Nephron (organoid): ENCODE measurements around the gene ZHX3.

Experiments
- H3K27ac Mint-ChIP-seq, 3 experiments: 2 replicates each; pipeline ENCODE4 v1.8.0; 2020; ENCODE audit warnings: mixed read lengths in 3 of 3, mild to moderate bottlenecking in 2 of 3, moderate library complexity in 1 of 3
- H3K27me3 Mint-ChIP-seq: 2 replicates; pipeline ENCODE4 v1.8.0; 2021; ENCODE audit warnings: low read depth, mild to moderate bottlenecking, moderate library complexity, mixed read lengths
- H3K36me3 Mint-ChIP-seq: 2 replicates; pipeline ENCODE4 v1.8.0; 2020; ENCODE audit warnings: low read depth, mixed read lengths
- H3K4me1 Mint-ChIP-seq: 2 replicates; pipeline ENCODE4 v1.8.0; 2020; ENCODE audit warnings: mixed read lengths
- H3K4me3 Mint-ChIP-seq, 3 experiments: 2 replicates each; pipeline ENCODE4 v1.8.0; 2020; ENCODE audit warnings: mild to moderate bottlenecking in 3 of 3, mixed read lengths in 3 of 3, moderate library complexity in 2 of 3
- H3K9me3 Mint-ChIP-seq: 2 replicates; pipeline ENCODE4 v1.8.0; 2020; ENCODE audit warnings: mixed read lengths
- TF ChIP-seq, protein P1 (sequence below), 3 experiments: fragments of 200-600 bp; sonication (generic); IDR thresholded peaks; one replicate each; pipeline ENCODE4 v1.5.0; 2021; ENCODE audit warnings: antibody characterized with exemption in 3 of 3; ENCODE audit not compliant: unreplicated experiment in 3 of 3

Gene ZHX3

DNA sequence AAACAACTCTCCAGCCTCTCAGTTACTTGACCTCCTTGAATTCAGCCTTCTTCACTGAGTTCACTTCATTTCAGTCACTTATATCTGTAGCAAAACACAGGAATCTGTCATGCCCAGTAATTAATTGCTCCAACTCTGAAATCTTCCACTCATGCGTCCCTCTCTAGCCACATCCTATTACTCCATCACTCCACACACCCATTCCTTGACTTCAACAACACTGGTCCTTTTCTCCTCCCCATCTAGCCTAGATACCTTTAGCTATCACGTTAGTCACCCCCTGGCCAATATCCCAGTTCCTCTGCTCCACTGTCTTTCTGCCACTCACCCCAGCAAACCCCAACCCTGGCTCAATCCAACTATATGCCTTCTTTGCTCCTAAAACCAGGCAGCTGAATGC is 7.7 kb downstream of the ZHX3 start:
- H3K27ac Mint-ChIP-seq = peak overlapping the region; percentile 2 to 39 (median 24)
- no peaks in the 10 kb centered on the region for H3K9me3 Mint-ChIP-seq
- TF ChIP-seq, protein P1, sequence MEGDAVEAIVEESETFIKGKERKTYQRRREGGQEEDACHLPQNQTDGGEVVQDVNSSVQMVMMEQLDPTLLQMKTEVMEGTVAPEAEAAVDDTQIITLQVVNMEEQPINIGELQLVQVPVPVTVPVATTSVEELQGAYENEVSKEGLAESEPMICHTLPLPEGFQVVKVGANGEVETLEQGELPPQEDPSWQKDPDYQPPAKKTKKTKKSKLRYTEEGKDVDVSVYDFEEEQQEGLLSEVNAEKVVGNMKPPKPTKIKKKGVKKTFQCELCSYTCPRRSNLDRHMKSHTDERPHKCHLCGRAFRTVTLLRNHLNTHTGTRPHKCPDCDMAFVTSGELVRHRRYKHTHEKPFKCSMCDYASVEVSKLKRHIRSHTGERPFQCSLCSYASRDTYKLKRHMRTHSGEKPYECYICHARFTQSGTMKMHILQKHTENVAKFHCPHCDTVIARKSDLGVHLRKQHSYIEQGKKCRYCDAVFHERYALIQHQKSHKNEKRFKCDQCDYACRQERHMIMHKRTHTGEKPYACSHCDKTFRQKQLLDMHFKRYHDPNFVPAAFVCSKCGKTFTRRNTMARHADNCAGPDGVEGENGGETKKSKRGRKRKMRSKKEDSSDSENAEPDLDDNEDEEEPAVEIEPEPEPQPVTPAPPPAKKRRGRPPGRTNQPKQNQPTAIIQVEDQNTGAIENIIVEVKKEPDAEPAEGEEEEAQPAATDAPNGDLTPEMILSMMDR (IDR thresholded peaks at IDR 0.05; ENCODE audit: unreplicated experiment in 3 of 3) = no peak
- H3K27me3 Mint-ChIP-seq = no peaks in the 10 kb centered on the region
- H3K36me3 Mint-ChIP-seq = no peaks in the 10 kb centered on the region
- H3K4me1 Mint-ChIP-seq = peaks cover 18% of the 10 kb centered on the region
- no peak overlapping the region for H3K4me3 Mint-ChIP-seq

GRCh38 chr20:41308726-41309413 is 8.7 kb downstream of the ZHX3 start:
- no peaks in the 10 kb centered on the region for H3K9me3 Mint-ChIP-seq
- no peaks in the 10 kb centered on the region for H3K36me3 Mint-ChIP-seq
- TF ChIP-seq, protein P1 (IDR thresholded peaks at IDR 0.05; ENCODE audit: unreplicated experiment in 3 of 3) = no peak
- peaks cover 8% of the 10 kb centered on the region for H3K4me1 Mint-ChIP-seq
- H3K4me3 Mint-ChIP-seq = no peak overlapping the region
- no peaks in the 10 kb centered on the region for H3K27me3 Mint-ChIP-seq
- peak overlapping the region; percentile 2 to 41 (median 10) for H3K27ac Mint-ChIP-seq

GRCh38 chr20:41308290-41308711 is 9.2 kb downstream of the ZHX3 start:
- Mint-ChIP-seq H3K36me3 (no peaks in the 10 kb centered on the region), H3K9me3 (no peaks in the 10 kb centered on the region), H3K27ac (peak overlapping the region in 2 of 3 experiments; percentile 10 to 39), H3K27me3 (no peaks in the 10 kb centered on the region), H3K4me1 (peaks cover 7% of the 10 kb centered on the region), H3K4me3 (no peak overlapping the region)
- TF ChIP-seq, protein P1 (IDR thresholded peaks at IDR 0.05; ENCODE audit: unreplicated experiment in 3 of 3) = no peak

DNA sequence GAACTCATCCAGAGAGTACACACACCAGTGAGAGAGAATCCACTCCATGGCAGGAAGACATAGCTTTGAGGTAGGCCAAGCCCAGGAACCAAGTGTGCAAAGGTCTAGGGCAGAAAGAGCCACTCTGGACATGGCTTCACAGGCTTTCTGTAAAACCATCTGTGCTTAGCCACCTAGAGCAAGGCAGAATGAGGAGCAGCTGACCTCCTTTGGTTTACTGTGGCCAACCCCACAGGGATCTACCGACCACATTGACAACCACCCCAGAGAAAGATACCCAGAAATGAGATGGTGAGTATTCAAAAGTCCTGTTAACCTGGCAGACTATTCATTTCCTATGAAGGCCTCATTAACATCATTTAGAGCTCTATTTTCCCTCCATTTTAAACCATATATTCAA is 10.5 kb downstream of the ZHX3 start:
- Mint-ChIP-seq H3K9me3 (no peaks in the 10 kb centered on the region), H3K36me3 (no peaks in the 10 kb centered on the region), H3K4me1 (peaks cover 7% of the 10 kb centered on the region), H3K27me3 (no peaks in the 10 kb centered on the region), H3K4me3 (no peak overlapping the region), H3K27ac (peak overlapping the region in 1 of 3 experiments; percentile 35)
- TF ChIP-seq, protein P1 (IDR thresholded peaks at IDR 0.05; ENCODE audit: unreplicated experiment in 3 of 3) = no peak

DNA sequence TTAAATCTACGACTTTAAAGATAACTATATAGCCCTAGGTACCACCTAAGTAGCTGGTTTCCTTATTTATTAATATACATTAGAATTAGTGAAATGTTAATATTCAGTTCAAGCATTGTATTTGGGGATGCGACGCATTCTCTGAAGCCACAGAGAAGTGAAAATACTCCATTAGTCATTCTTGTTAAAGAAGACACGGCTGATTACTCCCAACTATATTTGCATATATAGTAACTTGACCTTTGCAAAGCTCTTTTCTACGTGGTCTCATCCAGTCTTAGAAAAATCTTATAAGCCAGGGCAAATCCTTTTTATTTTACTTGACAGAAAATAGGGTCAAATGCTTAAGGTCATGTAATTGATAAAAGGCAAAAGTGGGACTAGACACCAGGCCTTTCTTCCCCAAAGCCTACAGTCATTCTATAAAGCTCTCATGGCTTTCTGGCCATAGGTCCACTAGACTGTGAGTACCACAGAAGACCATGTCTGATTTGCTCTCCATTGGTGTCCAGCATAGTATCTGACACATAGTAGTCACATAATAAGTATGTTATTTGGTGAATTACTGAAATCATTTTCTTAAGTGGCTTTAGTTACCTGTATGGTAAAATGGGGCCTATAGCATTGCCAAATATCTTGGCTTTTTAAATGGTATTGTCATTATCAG is 11.3 kb downstream of the ZHX3 start:
- no peaks in the 10 kb centered on the region for H3K36me3 Mint-ChIP-seq
- H3K4me3 Mint-ChIP-seq = no peak overlapping the region
- no peak overlapping the region for H3K27ac Mint-ChIP-seq
- H3K27me3 Mint-ChIP-seq = no peaks in the 10 kb centered on the region
- TF ChIP-seq, protein P1 (IDR thresholded peaks at IDR 0.05; ENCODE audit: unreplicated experiment in 3 of 3) = no peak
- H3K9me3 Mint-ChIP-seq = no peaks in the 10 kb centered on the region
- peaks cover 7% of the 10 kb centered on the region for H3K4me1 Mint-ChIP-seq
